Activated naive CD4-positive, alpha-beta T cell treated with Interleukin-2 at 50 U/mL for 16 hours (primary cell): ENCODE results near the gene GADL1.

Source experiments
- DNase-seq: peaks from one replicate; pipeline ENCODE4 v3.0.0-alpha.2; 2020

GADL1 gene

GRCh38 chr3:30805695-30806094, 88.8 kb downstream of the GADL1 start:
- DNase-seq: no peak

- no peak for DNase-seq
These were observed 89.5 kb downstream of the GADL1 start for GRCh38 chr3:30804984-30805383.

GRCh38 chr3:30795176-30795575, 99.3 kb downstream of the GADL1 start:
- no peak for DNase-seq

- no peak for DNase-seq
These were observed 100.7 kb downstream of the GADL1 start for GRCh38 chr3:30793740-30794139.

GRCh38 chr3:30790150-30790549, 104.3 kb downstream of the GADL1 start:
- no peak for DNase-seq

- DNase-seq: no peak
These were observed 108.1 kb downstream of the GADL1 start for GRCh38 chr3:30786365-30786764.

GRCh38 chr3:30779686-30780287, 114.7 kb downstream of the GADL1 start:
- DNase-seq: no peak

GRCh38 chr3:30778933-30779332, 115.5 kb downstream of the GADL1 start:
- no peak for DNase-seq

GRCh38 chr3:30777426-30778113, 116.9 kb downstream of the GADL1 start:
- no peak for DNase-seq

- DNase-seq: no peak
These were observed 118.2 kb downstream of the GADL1 start for GRCh38 chr3:30776186-30776815.

GRCh38 chr3:30775040-30775439, 119.4 kb downstream of the GADL1 start:
- no peak for DNase-seq

GRCh38 chr3:30774062-30774461, 120.4 kb downstream of the GADL1 start:
- no peak for DNase-seq

GRCh38 chr3:30770387-30770786, 124.1 kb downstream of the GADL1 start:
- no peak for DNase-seq

- DNase-seq: peak; percentile 73
These were observed 125.5 kb downstream of the GADL1 start for GRCh38 chr3:30768703-30769550.

- DNase-seq: no peak
These were observed 126.4 kb downstream of the GADL1 start for GRCh38 chr3:30768046-30768445.

GRCh38 chr3:30766522-30766921, 127.9 kb downstream of the GADL1 start:
- no peak for DNase-seq

GRCh38 chr3:30764891-30765290, 129.6 kb downstream of the GADL1 start:
- no peak for DNase-seq

- DNase-seq: no peak
These were observed 130.2 kb downstream of the GADL1 start for GRCh38 chr3:30764281-30764680.

- DNase-seq: no peak
These were observed 133.1 kb downstream of the GADL1 start for GRCh38 chr3:30761374-30761773.

- no peak for DNase-seq
These were observed 133.7 kb downstream of the GADL1 start for GRCh38 chr3:30760737-30761136.

GRCh38 chr3:30760040-30760695, 134.3 kb downstream of the GADL1 start:
- no peak for DNase-seq

- DNase-seq: no peak
These were observed 138.2 kb downstream of the GADL1 start for GRCh38 chr3:30756218-30756617.

- DNase-seq: no peak
These were observed 140.0 kb downstream of the GADL1 start for GRCh38 chr3:30754426-30754825.
